Suprapubic skin (tissue), 3 donors: Measurements from ENCODE around the gene SMYD3.

ENCODE experiments used
- EP300 ChIP-seq: sonication (generic); formaldehyde crosslinking; IDR thresholded peaks from one replicate; pipeline ENCODE4 v1.6.1; 2017; ENCODE audit warnings: antibody characterized with exemption
- TF ChIP-seq, protein P1 (sequence below), 2 donors: fragments of 200-600 bp in 1 of 2; fragments of 450-650 bp in 1 of 2; sonication (generic) in 1 of 2; IDR thresholded peaks; one replicate each; pipeline ENCODE4 v1.5.1; 2016 to 2019; ENCODE audit warnings: antibody characterized with exemption in 2 of 2, mild to moderate bottlenecking in 1 of 2, moderate library complexity in 1 of 2

- TF ChIP-seq, protein P1, sequence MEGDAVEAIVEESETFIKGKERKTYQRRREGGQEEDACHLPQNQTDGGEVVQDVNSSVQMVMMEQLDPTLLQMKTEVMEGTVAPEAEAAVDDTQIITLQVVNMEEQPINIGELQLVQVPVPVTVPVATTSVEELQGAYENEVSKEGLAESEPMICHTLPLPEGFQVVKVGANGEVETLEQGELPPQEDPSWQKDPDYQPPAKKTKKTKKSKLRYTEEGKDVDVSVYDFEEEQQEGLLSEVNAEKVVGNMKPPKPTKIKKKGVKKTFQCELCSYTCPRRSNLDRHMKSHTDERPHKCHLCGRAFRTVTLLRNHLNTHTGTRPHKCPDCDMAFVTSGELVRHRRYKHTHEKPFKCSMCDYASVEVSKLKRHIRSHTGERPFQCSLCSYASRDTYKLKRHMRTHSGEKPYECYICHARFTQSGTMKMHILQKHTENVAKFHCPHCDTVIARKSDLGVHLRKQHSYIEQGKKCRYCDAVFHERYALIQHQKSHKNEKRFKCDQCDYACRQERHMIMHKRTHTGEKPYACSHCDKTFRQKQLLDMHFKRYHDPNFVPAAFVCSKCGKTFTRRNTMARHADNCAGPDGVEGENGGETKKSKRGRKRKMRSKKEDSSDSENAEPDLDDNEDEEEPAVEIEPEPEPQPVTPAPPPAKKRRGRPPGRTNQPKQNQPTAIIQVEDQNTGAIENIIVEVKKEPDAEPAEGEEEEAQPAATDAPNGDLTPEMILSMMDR (IDR thresholded peaks at IDR 0.05), result no peak
- TF ChIP-seq EP300, result no peak
These were observed 23.5 kb downstream of the SMYD3 start for GRCh38 chr1:246483569-246483933.
